Peyer's patch (tissue), 4 donors: Measurements from ENCODE around the gene MCU.

Experiments used
- CTCF ChIP-seq, 6 experiments: fragments of 450-650 bp in 4 of 6; fragments of 200-600 bp in 2 of 6; sonication (generic) in 1 of 6; IDR thresholded peaks; one replicate each; pipeline ENCODE4 v1.5.1; 2017 to 2019; ENCODE audit warnings: antibody characterized with exemption in 6 of 6, mild to moderate bottlenecking in 3 of 6, moderate library complexity in 1 of 6
- POLR2A ChIP-seq, 2 donors: fragments of 450-650 bp; IDR thresholded peaks; one replicate each; pipeline ENCODE4 v1.5.1; 2017; ENCODE audit warnings: antibody characterized with exemption in 2 of 2, mild to moderate bottlenecking in 2 of 2, moderate library complexity in 2 of 2

DNA sequence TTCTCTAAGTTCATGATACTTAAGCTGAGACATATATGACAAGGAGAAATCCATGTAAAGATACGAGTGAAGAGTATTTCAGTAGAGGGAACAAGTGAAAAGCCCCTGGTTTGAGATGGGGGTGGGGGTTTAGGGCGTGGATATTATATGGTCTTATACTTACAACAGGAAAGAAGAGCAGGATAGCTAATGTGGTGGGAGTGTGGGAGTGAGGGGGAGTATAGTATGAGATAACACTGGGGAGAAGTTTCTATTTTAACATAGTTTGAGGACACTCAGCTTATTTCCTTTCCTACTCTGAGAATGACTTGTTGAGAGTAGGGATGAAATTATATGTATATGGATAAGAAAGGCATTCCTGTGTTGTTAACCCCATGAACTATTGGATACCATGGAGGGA, 36.5 kb downstream of the MCU start:
- no peak for TF ChIP-seq CTCF (IDR thresholded peaks at IDR 0.05)
- no peak for TF ChIP-seq POLR2A (IDR thresholded peaks at IDR 0.05)
